HepG2 (cell line): ENCODE measurements around the gene MYD88.

Experiments
- HOMEZ ChIP-seq: IDR thresholded peaks from 2 replicates; pipeline ENCODE4 v1.6.1; 2016; ENCODE audit warnings: low read depth
- ZNF362 ChIP-seq: sonication (generic); formaldehyde crosslinking; IDR thresholded peaks from 2 replicates; pipeline ENCODE4 v1.4.0; 2020; ENCODE audit warnings: missing genetic modification reagents, mild to moderate bottlenecking, borderline replicate concordance
- ZSCAN20 ChIP-seq: sonication (generic); formaldehyde crosslinking; IDR thresholded peaks from 2 replicates; pipeline ENCODE4 v1.4.0; 2020; ENCODE audit warnings: missing genetic modification reagents, mild to moderate bottlenecking, borderline replicate concordance

GRCh38 chr3:38107911-38108648 lies 30.4 kb upstream of the MYD88 start:
- TF ChIP-seq HOMEZ = no peak
- no peak for TF ChIP-seq ZNF362 (CRISPR knock-in tag)
- TF ChIP-seq ZSCAN20 (CRISPR knock-in tag) = no peak
